H1 (cell line): Measurements from ENCODE around the gene CSGALNACT2. TPM values are rescaled to one million over a fixed set of nuclear protein-coding genes. Genes with fewer than 3 reads are reported as not detected.
A peak's percentile ranks its signal among the peaks of the same experiment; 100 is the strongest.

Experiments
- CTCF ChIA-PET: fragments of 300-600 bp; sonication (Branson Sonifier 250); formaldehyde crosslinking; loops from one replicate; lab custom pipeline; 2021; ENCODE audit not compliant: partially characterized antibody; lab: Charles Lee
- POLR2A ChIA-PET: fragments of 300-600 bp; sonication (Branson Sonifier 250); formaldehyde crosslinking; loops from one replicate; lab custom pipeline; 2021; ENCODE audit warnings: inconsistent platforms; ENCODE audit not compliant: partially characterized antibody; lab: Charles Lee
- DNase-seq, 2 experiments: peaks; one replicate each; pipeline versions ENCODE4 v3.0.0 to v3.0.0-alpha.2; 2010 to 2022; ENCODE audit warnings: low spot score in 2 of 2, low read depth in 1 of 2, mixed read lengths in 1 of 2
- FAIRE-seq: peaks from 2 replicates; lab custom pipeline; 2011; peaks lifted over from hg19 to GRCh38; lab: Jason Lieb, UNC
- H2AFZ ChIP-seq: 2 replicates; pipeline ENCODE4 v1.8.1; 2012; ENCODE audit warnings: low read length, inconsistent platforms
- H2AK5ac ChIP-seq: 2 replicates; pipeline ENCODE4 v1.6.1; 2013; ENCODE audit warnings: low read depth, low read length
- H2BK120ac ChIP-seq: replicated peaks from 2 replicates; pipeline ENCODE3; 2013; ENCODE audit warnings: low read depth, low read length, inconsistent platforms
- H2BK12ac ChIP-seq: 2 replicates; pipeline ENCODE4 v1.6.1; 2013; ENCODE audit warnings: low read depth, low read length
- H2BK15ac ChIP-seq: 2 replicates; pipeline ENCODE4 v1.6.1; 2013; ENCODE audit warnings: low read length
- H2BK20ac ChIP-seq: 2 replicates; pipeline ENCODE4 v1.6.1; 2013; ENCODE audit warnings: low read length
- H2BK5ac ChIP-seq: 2 replicates; pipeline ENCODE4 v1.6.1; 2013; ENCODE audit warnings: low read depth, low read length
- H3K14ac ChIP-seq: 2 replicates; pipeline ENCODE4 v1.6.1; 2013; ENCODE audit warnings: inconsistent platforms; ENCODE audit not compliant: insufficient read length
- H3K18ac ChIP-seq: 2 replicates; pipeline ENCODE4 v1.6.1; 2013; ENCODE audit warnings: low read length; ENCODE audit errors: extremely low read depth
- H3K23ac ChIP-seq: 2 replicates; pipeline ENCODE4 v1.6.1; 2013; ENCODE audit warnings: inconsistent platforms; ENCODE audit not compliant: insufficient read length
- H3K23me2 ChIP-seq: 2 replicates; pipeline ENCODE4 v1.6.1; 2013; ENCODE audit warnings: low read depth, low read length
- H3K27ac ChIP-seq: 2 replicates; pipeline ENCODE4 v1.6.1; 2011; ENCODE audit warnings: low read depth, low read length, inconsistent platforms
- H3K27me3 ChIP-seq, 4 experiments: replicated peaks in 1 of 4; 1 replicate in 1 of 4; 2 replicates in 3 of 4; pipeline versions ENCODE4 v1.6.1 to v1.8.1; 2011 to 2013; ENCODE audit warnings: low read length in 3 of 4, mild to moderate bottlenecking in 3 of 4, inconsistent platforms in 2 of 4, mixed read lengths in 2 of 4, moderate library complexity in 1 of 4; ENCODE audit not compliant: control insufficient read depth in 3 of 4, insufficient read depth in 3 of 4; ENCODE audit errors: extremely low read depth in 1 of 4
- H3K36me3 ChIP-seq, 4 experiments: 2 replicates each; pipeline versions ENCODE4 v1.6.1 to v1.8.1; 2011 to 2013; ENCODE audit warnings: mild to moderate bottlenecking in 4 of 4, low read length in 3 of 4, moderate library complexity in 2 of 4, control low read depth in 1 of 4, inconsistent platforms in 1 of 4; ENCODE audit not compliant: insufficient read depth in 4 of 4, control insufficient read depth in 2 of 4
- H3K4ac ChIP-seq: replicated peaks from 2 replicates; pipeline ENCODE3; 2013; ENCODE audit warnings: low read length, low read depth, mixed read lengths, inconsistent platforms; ENCODE audit not compliant: insufficient read length
- H3K4me1 ChIP-seq, 4 experiments: replicated peaks in 1 of 4; 1 replicate in 1 of 4; 2 replicates in 3 of 4; pipeline versions ENCODE4 v1.6.1 to v1.8.1; 2011 to 2013; ENCODE audit warnings: low read length in 3 of 4, inconsistent platforms in 2 of 4, mixed read lengths in 1 of 4; ENCODE audit not compliant: insufficient read depth in 4 of 4, control insufficient read depth in 3 of 4
- H3K4me2 ChIP-seq, 2 experiments: 2 replicates each; pipeline versions ENCODE4 v1.6.1 to v1.8.1; 2011 to 2013; ENCODE audit warnings: low read depth in 2 of 2, low read length in 2 of 2, control low read depth in 1 of 2, inconsistent platforms in 1 of 2, mild to moderate bottlenecking in 1 of 2; ENCODE audit not compliant: insufficient read depth in 1 of 2
- H3K4me3 ChIP-seq, 4 experiments: fragments of 200-600, 300-600 bp in 1 of 4; sonication (generic), shearing (Covaris generic), sonication (Bioruptor Twin) in 1 of 4; 2 replicates each; pipeline versions ENCODE4 v1.5.1 to v1.8.1; 2011 to 2016; ENCODE audit warnings: low read length in 4 of 4, low read depth in 3 of 4, control low read depth in 2 of 4, inconsistent platforms in 2 of 4, mild to moderate bottlenecking in 2 of 4, mixed read lengths in 1 of 4, moderate library complexity in 1 of 4; ENCODE audit not compliant: insufficient read depth in 2 of 4; ENCODE audit errors: extremely low read depth in 1 of 4
- H3K56ac ChIP-seq: replicated peaks from 2 replicates; pipeline ENCODE3; 2013; ENCODE audit warnings: low read depth, mild to moderate bottlenecking, mixed read lengths, low read length, inconsistent platforms; ENCODE audit not compliant: insufficient read length
- H3K79me1 ChIP-seq: 2 replicates; pipeline ENCODE4 v1.6.1; 2013; ENCODE audit warnings: low read depth, low read length, control low read depth
- H3K79me2 ChIP-seq, 2 experiments: 2 replicates each; pipeline versions ENCODE4 v1.6.1 to v1.8.1; 2012 to 2013; ENCODE audit warnings: low read length in 2 of 2, mild to moderate bottlenecking in 2 of 2, inconsistent platforms in 1 of 2; ENCODE audit not compliant: insufficient read depth in 2 of 2, control insufficient read depth in 1 of 2
- H3K9ac ChIP-seq, 4 experiments: replicated peaks in 1 of 4; 1 replicate in 1 of 4; 2 replicates in 3 of 4; pipeline versions ENCODE4 v1.6.1 to v1.8.1; 2011 to 2013; ENCODE audit warnings: low read depth in 3 of 4, low read length in 3 of 4, control low read depth in 2 of 4, mild to moderate bottlenecking in 2 of 4, moderate library complexity in 2 of 4, inconsistent platforms in 1 of 4; ENCODE audit errors: extremely low read depth in 1 of 4
- H3K9me3 ChIP-seq, 2 experiments: 2 replicates each; pipeline versions ENCODE4 v1.6.1 to v1.8.1; 2012 to 2013; ENCODE audit warnings: mild to moderate bottlenecking in 2 of 2, moderate library complexity in 2 of 2, control low read depth in 1 of 2, inconsistent platforms in 1 of 2, low read depth in 1 of 2, low read length in 1 of 2, mixed read lengths in 1 of 2; ENCODE audit not compliant: insufficient read depth in 2 of 2
- H4K20me1 ChIP-seq, 2 experiments: replicated peaks in 1 of 2; 2 replicates each; pipeline versions ENCODE3 to v1.8.1; 2011 to 2013; ENCODE audit warnings: inconsistent platforms in 2 of 2, low read length in 2 of 2, mild to moderate bottlenecking in 1 of 2; ENCODE audit not compliant: insufficient read depth in 2 of 2, control insufficient read depth in 1 of 2
- H4K5ac ChIP-seq: 2 replicates; pipeline ENCODE4 v1.6.1; 2013; ENCODE audit warnings: low read length, low read depth, mixed read lengths, inconsistent platforms; ENCODE audit not compliant: insufficient read length
- H4K8ac ChIP-seq: 2 replicates; pipeline ENCODE4 v1.8.0; 2013; ENCODE audit warnings: mild to moderate bottlenecking, moderate library complexity, low read length, inconsistent platforms; ENCODE audit not compliant: insufficient read depth; ENCODE audit errors: extremely low read depth
- H4K91ac ChIP-seq: replicated peaks from 2 replicates; pipeline ENCODE3; 2013; ENCODE audit warnings: low read length, mixed read lengths, inconsistent platforms; ENCODE audit not compliant: insufficient read length
- ASH2L ChIP-seq: fragments of 200-600, 300-600 bp; sonication (generic); IDR thresholded peaks from one replicate; pipeline ENCODE4 v1.7.1; 2017; ENCODE audit warnings: low read length
- ATF2 ChIP-seq: IDR thresholded peaks from 2 replicates; pipeline ENCODE4 v1.6.1; 2012; ENCODE audit warnings: low read length, inconsistent platforms
- BCL11A ChIP-seq, 2 experiments: IDR thresholded peaks; one replicate each; pipeline ENCODE4 v1.6.1; 2011; ENCODE audit warnings: low read depth in 2 of 2, low read length in 2 of 2, mild to moderate bottlenecking in 2 of 2
- CBX5 ChIP-seq: fragments of 300-800, 300-1000 bp; sonication (generic); IDR thresholded peaks from 2 replicates; pipeline ENCODE4 v1.7.1; 2016; ENCODE audit warnings: antibody characterized with exemption, low read length, low read depth
- CHD1 ChIP-seq: IDR thresholded peaks from 2 replicates; pipeline ENCODE4 v1.6.1; 2012; ENCODE audit warnings: low read depth, low read length, improper control_type of control experiment
- CHD2 ChIP-seq: IDR thresholded peaks from 2 replicates; pipeline ENCODE4 v1.6.1; 2012; ENCODE audit warnings: low read length, improper control_type of control experiment
- E2F6 ChIP-seq: IDR thresholded peaks from 2 replicates; pipeline ENCODE4 v1.6.1; 2012; ENCODE audit warnings: inconsistent platforms
- EZH2 ChIP-seq: fragments of 200-600 bp; sonication (generic); IDR thresholded peaks from 2 replicates; pipeline ENCODE4 v1.7.1; 2012; ENCODE audit warnings: low read depth, mild to moderate bottlenecking, moderate library complexity, low read length, inconsistent platforms; ENCODE audit not compliant: severe bottlenecking
- RFX5 ChIP-seq: IDR thresholded peaks from 2 replicates; pipeline ENCODE4 v1.6.1; 2011; ENCODE audit warnings: low read depth, low read length, improper control_type of control experiment, borderline replicate concordance
- SP1 ChIP-seq: IDR thresholded peaks from 2 replicates; pipeline ENCODE4 v1.6.1; 2011; ENCODE audit warnings: low read depth, low read length
- SRF ChIP-seq: IDR thresholded peaks from 2 replicates; pipeline ENCODE4 v1.6.1; 2011; ENCODE audit warnings: mild to moderate bottlenecking, low read depth, low read length, moderate library complexity
- TAF1 ChIP-seq: IDR thresholded peaks from 2 replicates; pipeline ENCODE4 v1.6.1; 2011; ENCODE audit warnings: mild to moderate bottlenecking, low read depth, low read length
- TCF12 ChIP-seq: IDR thresholded peaks from 2 replicates; pipeline ENCODE4 v1.6.1; 2011; ENCODE audit warnings: low read depth, mild to moderate bottlenecking, low read length
- WGBS, 2 experiments: shearing (Covaris generic) in 1 of 2; methylation state at CpG; one replicate each; pipeline versions ENCODE4 v1.1.6 to v1.1.7; 2013 to 2015; ENCODE audit warnings: low lambda C conversion rate in 2 of 2, mixed read lengths in 2 of 2, inconsistent platforms in 1 of 2, low coverage in 1 of 2, missing lambda C conversion rate in 1 of 2; ENCODE audit not compliant: insufficient replicate concordance in 2 of 2, insufficient coverage in 1 of 2, insufficient read length in 1 of 2; ENCODE audit errors: extremely low coverage in 1 of 2, missing lambda C conversion rate in 1 of 2; 5-methylcytosine and 5-hydroxymethylcytosine counted together
- polyA plus RNA-seq, 7 experiments: library from polyadenylated mRNA; depleted of rRNA in 3 of 7; stranded (reverse) in 5 of 7; unstranded in 2 of 7; fragments of >200 nt in 5 of 7; fragments of 200-250 nt in 2 of 7; gene quantifications; 1 replicate in 5 of 7; 2 replicates in 1 of 7; 4 replicates in 1 of 7; pipeline versions ENCODE4 v1.2.1 to v1.2.3, GENCODE V29; 2011 to 2013; ENCODE audit warnings: missing spikeins in 2 of 7, mixed read lengths in 2 of 7
- total RNA-seq: library from RNA; stranded (reverse); fragmentation: NEBNext Ultra II Directional; extraction: Animal tissue kit (Norgen Biotek cat#: 25700); gene quantifications from 2 replicates; pipeline ENCODE4 v1.2.1, GENCODE V29; 2021

The CSGALNACT2 gene
- total and polyA plus RNA-seq, 2 of the 8 experiments (the other 6 are each of a cell fraction or from before 2014, with no cell fraction given), result 2.6 to 5.3 TPM

GRCh38 chr10:43108951-43109350 lies 29.3 kb upstream of the CSGALNACT2 start:
- no peaks in the 10 kb centered on the region for H3K36me3 ChIP-seq
- H2BK12ac ChIP-seq, result no peak overlapping the region
- H3K23ac ChIP-seq, result no peak overlapping the region
- peaks cover 9% of the 10 kb centered on the region; the same call in 1 of the 2 replicates for H3K23me2 ChIP-seq
- no peak overlapping the region for H2BK15ac ChIP-seq
- no peaks in the 10 kb centered on the region for H3K79me2 ChIP-seq
- H4K8ac ChIP-seq, result no peak overlapping the region; the same call in 1 of the 2 replicates
- no peak overlapping the region for H2AFZ ChIP-seq
- peaks cover 0 to 13% (median 3%) of the 10 kb centered on the region in 4 experiments; a peak in 5 of 7 replicates for H3K4me1 ChIP-seq
- no peak overlapping the region; the same call in 1 of the 2 replicates for H2BK5ac ChIP-seq
- no peak overlapping the region for H3K27ac ChIP-seq
- FAIRE-seq (no peak), DNase-seq (no peak)
- no peak overlapping the region for H3K56ac ChIP-seq
- no peak overlapping the region for H2BK20ac ChIP-seq
- no peak overlapping the region for H4K91ac ChIP-seq
- POLR2A ChIA-PET, result no interaction called here
- no peak overlapping the region for H3K9ac ChIP-seq
- no peaks in the 10 kb centered on the region for H3K9me3 ChIP-seq
- H4K20me1 ChIP-seq, result no peaks in the 10 kb centered on the region
- H3K79me1 ChIP-seq, result no peaks in the 10 kb centered on the region
- no peak overlapping the region for H3K14ac ChIP-seq
- CTCF ChIA-PET, result interaction anchor here (0.5 to 2.9 kb wide), 4 partner anchors 15 to 262 kb away, joined by 3 to 10 read pairs (median 3); no protein-coding TSS in a partner anchor
- H3K4ac ChIP-seq, result no peak overlapping the region
- H3K18ac ChIP-seq, result no peak overlapping the region
- 92% methylated on average over 12 of the region's 12 CpGs; no CpG with 5 or more reads in 1 of the 2 experiments for WGBS, 2 experiments
- no peak overlapping the region for H2BK120ac ChIP-seq
- H3K4me2 ChIP-seq, result no peak overlapping the region
- H3K4me3 ChIP-seq, result no peak overlapping the region
- 0 out of 2 replicates have a peak overlapping the region, but pooled peaks have one; percentile 76 for H2AK5ac ChIP-seq
- H3K27me3 ChIP-seq, result peaks cover 0 to 12% (median 10%) of the 10 kb centered on the region in 4 experiments; a peak in 6 of 7 replicates
- H4K5ac ChIP-seq, result no peak overlapping the region
- TF ChIP-seq SP1, result no peak
- TF ChIP-seq CHD2, result no peak
- TF ChIP-seq CBX5, result no peak
- no peak for TF ChIP-seq BCL11A (IDR thresholded peaks at IDR 0.05; ENCODE audit: low read depth in 2 of 2, low read length in 2 of 2)
- no peak for TF ChIP-seq E2F6
- TF ChIP-seq TAF1, result no peak
- no peak for TF ChIP-seq CHD1
- TF ChIP-seq ATF2, result no peak
- TF ChIP-seq ASH2L, result no peak
- TF ChIP-seq EZH2, result no peak
- TF ChIP-seq RFX5, result no peak
- TF ChIP-seq SRF, result no peak
- no peak for TF ChIP-seq TCF12
